A204.1 (cell line): ENCODE data around the gene FAM83E.
"Not testable (repeated sequence)": the region's sequence is repeated elsewhere in the genome, so short reads cannot be mapped to it uniquely, and the experiment has no call there.

Experiments used
- FAIRE-seq: peaks from 2 replicates; lab custom pipeline; 2012; peaks lifted over from hg19 to GRCh38; lab: Jason Lieb, UNC

FAM83E gene

GRCh38 chr19:48608798-48609263 is 6.0 kb downstream of the FAM83E start:
- FAIRE-seq: no peak

DNA sequence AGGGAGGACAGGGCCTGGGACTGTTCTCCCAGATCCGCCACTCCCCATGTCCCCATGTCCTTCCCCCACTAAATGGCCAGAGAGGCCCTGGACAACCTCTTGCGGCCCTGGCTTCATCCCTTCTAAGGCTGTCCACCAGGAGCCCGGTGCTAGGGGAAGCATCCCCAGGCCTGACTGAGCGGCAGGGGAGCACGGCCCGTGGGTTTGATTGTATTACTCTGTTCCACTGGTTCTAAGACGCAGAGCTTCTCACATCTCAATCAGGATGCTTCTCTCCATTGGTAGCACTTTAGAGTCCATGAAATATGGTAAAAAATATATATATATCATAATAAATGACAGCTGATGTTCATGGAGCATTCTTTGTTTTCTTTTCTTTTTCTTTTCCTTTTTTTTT is 7.5 kb downstream of the FAM83E start:
- no peak for FAIRE-seq

- no peak for FAIRE-seq
These were observed 8.2 kb downstream of the FAM83E start, which contains the start of gene SPACA4 for GRCh38 chr19:48606463-48607358. Gene SPACA4, plus strand, starts transcription at chr19:48606742. Its CDS starts 237 bp downstream, at chr19:48606979.

- no peak for FAIRE-seq
These were observed 11.0 kb downstream of the FAM83E start for GRCh38 chr19:48603850-48604249.

- no peak for FAIRE-seq
These were observed 11.4 kb downstream of the FAM83E start for GRCh38 chr19:48603449-48603848.

DNA sequence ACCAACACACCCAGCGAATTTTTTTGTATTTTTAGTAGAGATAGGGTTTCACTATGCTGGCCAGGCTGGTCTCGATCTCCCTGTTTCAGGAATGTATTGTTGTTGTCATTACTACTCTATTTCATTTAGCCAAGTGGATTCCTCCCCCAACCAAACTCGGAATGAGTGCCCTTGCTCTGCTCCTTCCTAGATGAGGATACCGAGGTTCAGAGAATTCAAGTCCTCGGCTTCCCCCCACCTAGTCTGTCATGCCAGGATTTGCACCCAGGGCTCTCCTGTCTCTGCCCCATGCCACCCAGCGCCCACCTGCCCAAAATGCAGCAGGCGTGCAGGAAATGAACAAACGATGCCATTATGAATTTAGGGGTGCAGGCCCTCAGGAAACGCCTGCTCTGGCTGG is 11.9 kb downstream of the FAM83E start:
- no peak for FAIRE-seq

GRCh38 chr19:48600679-48601417 is 14.0 kb downstream of the FAM83E start:
- FAIRE-seq: no peak

GRCh38 chr19:48598996-48599700 is 15.7 kb downstream of the FAM83E start:
- FAIRE-seq: no peak

DNA sequence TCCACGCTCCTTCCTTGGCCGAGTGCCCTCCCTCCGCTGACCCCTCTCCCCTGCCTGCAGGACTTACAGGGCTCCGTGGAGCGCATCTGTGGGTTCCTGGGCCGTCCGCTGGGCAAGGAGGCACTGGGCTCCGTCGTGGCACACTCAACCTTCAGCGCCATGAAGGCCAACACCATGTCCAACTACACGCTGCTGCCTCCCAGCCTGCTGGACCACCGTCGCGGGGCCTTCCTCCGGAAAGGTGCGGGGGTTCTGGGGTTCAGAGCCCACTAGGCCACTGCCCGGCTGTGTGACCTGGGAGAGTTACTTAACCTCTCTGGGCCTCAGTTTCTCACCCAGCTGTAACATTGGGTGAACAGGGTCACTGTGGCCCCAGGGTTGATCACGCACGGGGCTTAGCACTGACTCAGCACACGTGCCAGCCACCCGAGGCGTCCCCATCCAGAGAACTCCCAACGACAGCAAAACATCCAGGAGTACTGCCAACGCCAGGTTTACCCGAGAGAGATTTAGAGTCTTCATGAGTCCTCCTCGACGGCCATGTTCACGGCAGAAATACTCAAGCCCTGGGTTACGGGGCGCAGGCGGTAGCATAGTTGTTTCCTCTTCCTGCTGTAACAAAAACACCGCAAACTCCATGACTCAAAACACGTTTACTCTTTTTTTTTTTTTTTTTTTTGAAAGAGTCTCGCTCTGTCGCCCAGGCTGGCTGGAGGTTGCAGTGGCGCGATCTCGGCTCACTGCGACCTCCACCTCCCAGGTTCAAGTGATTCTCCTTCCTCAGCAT is 18.0 kb downstream of the FAM83E start:
- no peak for FAIRE-seq

- no peak for FAIRE-seq
These were observed 18.6 kb downstream of the FAM83E start for GRCh38 chr19:48596237-48596636.

- no peak for FAIRE-seq
These were observed 19.0 kb downstream of the FAM83E start for GRCh38 chr19:48595833-48596232.

GRCh38 chr19:48595171-48595570 is 19.7 kb downstream of the FAM83E start:
- FAIRE-seq: no peak

DNA sequence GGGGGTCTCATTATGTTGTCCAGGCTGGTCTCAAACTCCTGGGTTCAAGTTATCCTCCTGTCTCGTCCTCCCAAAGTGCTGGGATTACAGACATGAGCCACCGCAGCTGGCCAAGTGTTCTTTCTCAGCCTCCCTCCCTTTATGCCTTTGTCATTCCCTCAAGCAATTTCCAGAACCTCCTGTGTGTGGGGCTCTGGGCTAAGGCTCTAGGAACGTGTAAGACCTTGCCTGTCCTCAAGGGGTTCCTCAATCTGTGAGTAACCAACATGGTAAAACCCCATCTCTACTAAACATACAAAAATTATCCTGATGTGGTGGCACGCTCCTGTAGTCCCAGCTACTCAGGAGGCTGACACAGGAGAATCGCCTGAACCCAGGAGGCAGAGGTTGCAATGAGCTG is 23.9 kb downstream of the FAM83E start:
- no peak for FAIRE-seq

GRCh38 chr19:48588670-48589401 is 26.0 kb downstream of the FAM83E start:
- no peak for FAIRE-seq

GRCh38 chr19:48587387-48587786 is 27.5 kb downstream of the FAM83E start:
- FAIRE-seq: no peak

- no peak for FAIRE-seq
These were observed 32.7 kb downstream of the FAM83E start for GRCh38 chr19:48582168-48582567.

DNA sequence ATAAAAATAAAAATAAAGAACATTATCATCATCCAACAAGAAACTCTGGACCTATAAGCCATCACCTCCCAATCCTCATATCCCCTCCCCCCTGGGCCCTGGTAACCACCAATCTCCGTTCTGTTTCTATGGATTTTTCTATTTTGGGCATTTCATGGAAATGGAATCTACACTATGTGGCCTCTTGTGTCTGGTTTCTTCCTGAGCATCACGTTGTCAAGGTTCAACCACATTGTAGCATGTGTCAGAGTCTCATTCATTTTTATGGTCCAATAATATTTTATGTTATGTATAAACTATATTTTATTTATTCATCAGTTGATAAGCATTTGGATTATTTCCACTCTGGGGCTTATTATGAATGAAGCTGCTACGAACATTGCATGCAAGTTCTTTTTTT is 36.0 kb downstream of the FAM83E start:
- no peak for FAIRE-seq

DNA sequence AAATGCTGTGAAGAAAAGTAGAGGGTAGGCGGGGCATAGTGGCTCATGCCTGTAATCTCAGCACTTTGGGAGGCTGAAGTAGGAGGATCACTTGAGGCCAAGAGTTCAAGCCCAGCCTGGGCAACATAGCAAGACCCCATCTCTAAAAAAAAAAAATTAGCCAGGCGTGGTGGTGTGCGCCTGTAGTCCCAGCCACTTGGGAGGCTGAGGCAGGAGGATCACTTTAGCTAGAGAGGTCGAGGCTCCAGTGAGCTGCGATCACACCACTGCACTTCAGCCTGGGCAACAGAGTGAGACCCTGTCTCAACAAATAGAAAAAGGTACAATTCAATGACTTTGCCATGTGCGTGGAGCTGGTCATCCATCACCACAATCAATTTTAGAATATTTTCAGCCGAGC is 37.0 kb downstream of the FAM83E start:
- not testable (repeated sequence) for FAIRE-seq

GRCh38 chr19:48575931-48576622 is 38.8 kb downstream of the FAM83E start:
- FAIRE-seq: no peak

- no peak for FAIRE-seq
These were observed 41.7 kb downstream of the FAM83E start for GRCh38 chr19:48573163-48573505.
